Stimulated activated CD4-positive, alpha-beta T cell treated with anti-CD3 and anti-CD28 coated beads, Interleukin-1b, Interleukin-23, amount 100 ng/mL, for 48 hours (primary cell): Measurements from ENCODE around the gene CARMIL1.
A peak's percentile ranks its signal among the peaks of the same experiment; 100 is the strongest.

Source experiments
- DNase-seq: peaks from one replicate; pipeline ENCODE4 v3.0.0-alpha.2; 2020

CARMIL1 gene

GRCh38 chr6:25278914-25279747 is at the start of gene CARMIL1:
TSS of gene CARMIL1 (plus strand) at chr6:25279374. CDS start at chr6:25279796, 422 bp downstream.
- DNase-seq: peak; percentile 68

- DNase-seq: no peak
These were observed 49.4 kb upstream of the CARMIL1 start for GRCh38 chr6:25229671-25230321.

GRCh38 chr6:25232479-25232878 is 46.7 kb upstream of the CARMIL1 start:
- no peak for DNase-seq

GRCh38 chr6:25233226-25233625 is 45.9 kb upstream of the CARMIL1 start:
- no peak for DNase-seq

GRCh38 chr6:25237579-25237978 is 41.6 kb upstream of the CARMIL1 start:
- no peak for DNase-seq

GRCh38 chr6:25239059-25239458 is 40.1 kb upstream of the CARMIL1 start:
- DNase-seq: no peak

- DNase-seq: no peak
These were observed 39.7 kb upstream of the CARMIL1 start for GRCh38 chr6:25239498-25239897.

- DNase-seq: no peak
These were observed 36.6 kb upstream of the CARMIL1 start for GRCh38 chr6:25242567-25242966.

- no peak for DNase-seq
These were observed 34.3 kb upstream of the CARMIL1 start for GRCh38 chr6:25244865-25245264.

- DNase-seq: no peak
These were observed 31.1 kb upstream of the CARMIL1 start for GRCh38 chr6:25248123-25248522.

GRCh38 chr6:25249133-25249532 is 30.0 kb upstream of the CARMIL1 start:
- no peak for DNase-seq

GRCh38 chr6:25250878-25251277 is 28.3 kb upstream of the CARMIL1 start:
- peak; percentile 60 for DNase-seq

- no peak for DNase-seq
These were observed 27.7 kb upstream of the CARMIL1 start for GRCh38 chr6:25251426-25251825.

- DNase-seq: no peak
These were observed 25.8 kb upstream of the CARMIL1 start for GRCh38 chr6:25253351-25253750.

- DNase-seq: no peak
These were observed 24.5 kb upstream of the CARMIL1 start for GRCh38 chr6:25254671-25255070.

GRCh38 chr6:25257686-25258348 is 21.4 kb upstream of the CARMIL1 start:
- no peak for DNase-seq

- no peak for DNase-seq
These were observed 19.4 kb upstream of the CARMIL1 start for GRCh38 chr6:25259756-25260155.

- no peak for DNase-seq
These were observed 15.5 kb upstream of the CARMIL1 start for GRCh38 chr6:25263657-25264056.

- no peak for DNase-seq
These were observed 12.6 kb upstream of the CARMIL1 start for GRCh38 chr6:25266456-25267100.

GRCh38 chr6:25267662-25268061 is 11.5 kb upstream of the CARMIL1 start:
- DNase-seq: no peak

- no peak for DNase-seq
These were observed 8.6 kb upstream of the CARMIL1 start for GRCh38 chr6:25270559-25270958.

- no peak for DNase-seq
These were observed 3.7 kb upstream of the CARMIL1 start for GRCh38 chr6:25275436-25275835.

GRCh38 chr6:25277386-25277785 is 1.8 kb upstream of the CARMIL1 start:
- DNase-seq: no peak
